ENCODE measurements around the gene ZMYND19.
A peak's percentile ranks its signal among the peaks of the same experiment; 100 is the strongest.

ZMYND19 gene

DNA sequence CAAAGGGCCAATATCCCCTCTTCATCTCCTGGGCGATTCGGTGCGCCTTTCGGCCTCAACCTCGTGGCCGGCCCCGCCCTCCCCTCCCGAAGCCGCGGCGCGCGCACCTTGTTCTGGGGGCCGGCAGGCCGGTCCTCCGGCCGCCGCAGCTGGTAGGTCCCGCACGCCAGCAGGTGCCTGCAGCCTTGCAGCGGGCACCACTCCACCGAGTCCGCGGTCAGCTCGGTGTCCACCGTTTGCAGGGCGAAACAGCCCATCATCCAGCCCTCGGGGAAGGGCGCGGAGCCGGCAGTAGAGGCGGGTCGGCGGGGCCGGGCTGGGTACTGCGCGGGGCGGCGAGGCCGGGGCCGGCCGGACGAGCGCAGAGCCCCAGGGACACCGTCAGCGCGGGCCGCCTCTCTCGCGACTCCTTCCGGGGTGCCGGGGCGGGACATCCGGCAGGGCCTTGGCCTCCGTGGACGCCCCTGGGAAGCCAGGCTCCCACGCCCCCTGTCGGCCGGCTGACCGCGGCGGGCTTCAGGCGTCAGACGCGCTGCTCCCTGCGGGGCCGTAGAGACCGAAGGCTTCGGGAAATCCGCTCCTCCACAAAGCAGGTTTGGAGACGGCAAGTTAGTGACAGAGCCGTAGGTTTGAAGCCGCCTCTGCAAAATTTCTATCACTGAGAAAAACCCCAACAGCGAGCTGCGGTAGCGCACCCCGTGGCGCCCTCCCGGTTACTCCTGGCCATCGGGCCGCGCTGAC lies 11.6 kb downstream of the ZMYND19 start, which contains the start of gene DPH7:
Gene DPH7 (minus strand): TSS at position 408 of the 741 bp plus-strand sequence. CDS start 148 bp downstream, at position 260.
- no peaks in the 10 kb centered on the region for H3K9me3 ChIP-seq (ENCODE audit: control insufficient read depth, insufficient read depth, low read depth, low read length)
- H3K36me3 ChIP-seq (ENCODE audit: control insufficient read depth in 2 of 2, insufficient read depth in 1 of 2, low read length in 2 of 2), result peaks cover 8 to 75% of the 10 kb centered on the region in 2 experiments; a peak in 2 of 3 replicates
- peak within 1 kb of the TSS; percentile 84 for H3K27ac ChIP-seq (ENCODE audit: extremely low read depth, low read depth, low read length)
- POLR2A ChIA-PET, result interaction anchor here (0.5 to 5.7 kb wide), 7 partner anchors 9 to 102 kb away, joined by 3 to 28 read pairs (median 7); partner anchors contain the start of genes ARRDC1, MRPL41 and ZMYND19
- CTCF ChIA-PET, result interaction anchor here (0.6 to 2.5 kb wide), 16 partner anchors 9 to 342 kb away, joined by 3 to 24 read pairs (median 4); partner anchors contain the start of genes EHMT1 and ZMYND19
- peak within 1 kb of the TSS; percentile 95 for H3K4me3 ChIP-seq (ENCODE audit: low read depth, low read length)
- no peaks in the 10 kb centered on the region; the same call in 1 of the 2 replicates for H3K4me1 ChIP-seq (ENCODE audit: control insufficient read depth, insufficient read depth, low read length)
- TF ChIP-seq MZF1 (tag by site-specific recombination; IDR thresholded peaks at IDR 0.05; ENCODE audit: borderline replicate concordance) (peak; percentile 76; the same call in 1 of the 2 replicates), GLIS1 (tag by site-specific recombination; IDR thresholded peaks at IDR 0.05) (peak; percentile 53), ZNF211 (tag by site-specific recombination; IDR thresholded peaks at IDR 0.05; ENCODE audit: low read depth) (no peak), ZNF530 (tag by site-specific recombination; IDR thresholded peaks at IDR 0.05; ENCODE audit: low read depth) (no peak), OSR2 (tag by site-specific recombination; IDR thresholded peaks at IDR 0.05) (no peak), INSM2 (tag by site-specific recombination; IDR thresholded peaks at IDR 0.05) (0 out of 2 replicates have a peak, but pooled peaks have one; percentile 34), ZNF214 (tag by site-specific recombination; IDR thresholded peaks at IDR 0.05; ENCODE audit: borderline replicate concordance) (no peak), ZBTB8A (tag by site-specific recombination; IDR thresholded peaks at IDR 0.05) (peak; percentile 74), BCL11B (tag by site-specific recombination; IDR thresholded peaks at IDR 0.05; ENCODE audit: low read depth) (peak; percentile 59; the same call in 1 of the 2 replicates), GLI4 (tag by site-specific recombination; IDR thresholded peaks at IDR 0.05) (no peak), ZNF391 (tag by site-specific recombination; IDR thresholded peaks at IDR 0.05; ENCODE audit: borderline replicate concordance, low read depth) (peak; percentile 79; the same call in 1 of the 2 replicates), ZSCAN30 (tag by site-specific recombination; IDR thresholded peaks at IDR 0.05) (peak; percentile 97), ZNF624 (tag by site-specific recombination; IDR thresholded peaks at IDR 0.05) (no peak), ZNF510 (tag by site-specific recombination; IDR thresholded peaks at IDR 0.05; ENCODE audit: insufficient replicate concordance) (no peak), ZNF707 (tag by site-specific recombination; IDR thresholded peaks at IDR 0.05) (no peak), ZNF223 (tag by site-specific recombination; IDR thresholded peaks at IDR 0.05) (no peak), REPIN1 (tag by site-specific recombination; IDR thresholded peaks at IDR 0.05; ENCODE audit: low read depth) (no peak), ZNF221 (tag by site-specific recombination; IDR thresholded peaks at IDR 0.05; ENCODE audit: borderline replicate concordance) (no peak), ZNF37A (tag by site-specific recombination; IDR thresholded peaks at IDR 0.05) (no peak), KLF9 (tag by site-specific recombination; IDR thresholded peaks at IDR 0.05; ENCODE audit: low read depth) (peak; percentile 74; the same call in 1 of the 2 replicates), ZNF366 (tag by site-specific recombination; conservative IDR thresholded peaks at IDR 0.05) (no peak), CTCF (tag by site-specific recombination; IDR thresholded peaks at IDR 0.05) (peak; percentile 97)
- TF ChIP-seq, protein P1, sequence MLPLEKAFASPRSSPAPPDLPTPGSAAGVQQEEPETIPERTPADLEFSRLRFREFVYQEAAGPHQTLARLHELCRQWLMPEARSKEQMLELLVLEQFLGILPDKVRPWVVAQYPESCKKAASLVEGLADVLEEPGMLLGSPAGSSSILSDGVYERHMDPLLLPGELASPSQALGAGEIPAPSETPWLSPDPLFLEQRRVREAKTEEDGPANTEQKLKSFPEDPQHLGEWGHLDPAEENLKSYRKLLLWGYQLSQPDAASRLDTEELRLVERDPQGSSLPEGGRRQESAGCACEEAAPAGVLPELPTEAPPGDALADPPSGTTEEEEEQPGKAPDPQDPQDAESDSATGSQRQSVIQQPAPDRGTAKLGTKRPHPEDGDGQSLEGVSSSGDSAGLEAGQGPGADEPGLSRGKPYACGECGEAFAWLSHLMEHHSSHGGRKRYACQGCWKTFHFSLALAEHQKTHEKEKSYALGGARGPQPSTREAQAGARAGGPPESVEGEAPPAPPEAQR (tag by site-specific recombination; IDR thresholded peaks at IDR 0.05), result peak; percentile 30; the same call in 1 of the 2 replicates
- TF ChIP-seq, protein P2, sequence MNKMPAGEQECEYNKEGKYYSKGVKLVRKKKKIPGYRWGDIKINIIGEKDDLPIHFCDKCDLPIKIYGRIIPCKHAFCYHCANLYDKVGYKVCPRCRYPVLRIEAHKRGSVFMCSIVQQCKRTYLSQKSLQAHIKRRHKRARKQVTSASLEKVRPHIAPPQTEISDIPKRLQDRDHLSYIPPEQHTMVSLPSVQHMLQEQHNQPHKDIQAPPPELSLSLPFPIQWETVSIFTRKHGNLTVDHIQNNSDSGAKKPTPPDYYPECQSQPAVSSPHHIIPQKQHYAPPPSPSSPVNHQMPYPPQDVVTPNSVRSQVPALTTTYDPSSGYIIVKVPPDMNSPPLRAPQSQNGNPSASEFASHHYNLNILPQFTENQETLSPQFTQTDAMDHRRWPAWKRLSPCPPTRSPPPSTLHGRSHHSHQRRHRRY (tag by site-specific recombination; IDR thresholded peaks at IDR 0.05), result no peak
- TF ChIP-seq, protein P3, sequence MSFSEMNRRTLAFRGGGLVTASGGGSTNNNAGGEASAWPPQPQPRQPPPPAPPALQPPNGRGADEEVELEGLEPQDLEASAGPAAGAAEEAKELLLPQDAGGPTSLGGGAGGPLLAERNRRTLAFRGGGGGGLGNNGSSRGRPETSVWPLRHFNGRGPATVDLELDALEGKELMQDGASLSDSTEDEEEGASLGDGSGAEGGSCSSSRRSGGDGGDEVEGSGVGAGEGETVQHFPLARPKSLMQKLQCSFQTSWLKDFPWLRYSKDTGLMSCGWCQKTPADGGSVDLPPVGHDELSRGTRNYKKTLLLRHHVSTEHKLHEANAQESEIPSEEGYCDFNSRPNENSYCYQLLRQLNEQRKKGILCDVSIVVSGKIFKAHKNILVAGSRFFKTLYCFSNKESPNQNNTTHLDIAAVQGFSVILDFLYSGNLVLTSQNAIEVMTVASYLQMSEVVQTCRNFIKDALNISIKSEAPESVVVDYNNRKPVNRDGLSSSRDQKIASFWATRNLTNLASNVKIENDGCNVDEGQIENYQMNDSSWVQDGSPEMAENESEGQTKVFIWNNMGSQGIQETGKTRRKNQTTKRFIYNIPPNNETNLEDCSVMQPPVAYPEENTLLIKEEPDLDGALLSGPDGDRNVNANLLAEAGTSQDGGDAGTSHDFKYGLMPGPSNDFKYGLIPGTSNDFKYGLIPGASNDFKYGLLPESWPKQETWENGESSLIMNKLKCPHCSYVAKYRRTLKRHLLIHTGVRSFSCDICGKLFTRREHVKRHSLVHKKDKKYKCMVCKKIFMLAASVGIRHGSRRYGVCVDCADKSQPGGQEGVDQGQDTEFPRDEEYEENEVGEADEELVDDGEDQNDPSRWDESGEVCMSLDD (tag by site-specific recombination; IDR thresholded peaks at IDR 0.05), result no peak
- TF ChIP-seq, protein P4, sequence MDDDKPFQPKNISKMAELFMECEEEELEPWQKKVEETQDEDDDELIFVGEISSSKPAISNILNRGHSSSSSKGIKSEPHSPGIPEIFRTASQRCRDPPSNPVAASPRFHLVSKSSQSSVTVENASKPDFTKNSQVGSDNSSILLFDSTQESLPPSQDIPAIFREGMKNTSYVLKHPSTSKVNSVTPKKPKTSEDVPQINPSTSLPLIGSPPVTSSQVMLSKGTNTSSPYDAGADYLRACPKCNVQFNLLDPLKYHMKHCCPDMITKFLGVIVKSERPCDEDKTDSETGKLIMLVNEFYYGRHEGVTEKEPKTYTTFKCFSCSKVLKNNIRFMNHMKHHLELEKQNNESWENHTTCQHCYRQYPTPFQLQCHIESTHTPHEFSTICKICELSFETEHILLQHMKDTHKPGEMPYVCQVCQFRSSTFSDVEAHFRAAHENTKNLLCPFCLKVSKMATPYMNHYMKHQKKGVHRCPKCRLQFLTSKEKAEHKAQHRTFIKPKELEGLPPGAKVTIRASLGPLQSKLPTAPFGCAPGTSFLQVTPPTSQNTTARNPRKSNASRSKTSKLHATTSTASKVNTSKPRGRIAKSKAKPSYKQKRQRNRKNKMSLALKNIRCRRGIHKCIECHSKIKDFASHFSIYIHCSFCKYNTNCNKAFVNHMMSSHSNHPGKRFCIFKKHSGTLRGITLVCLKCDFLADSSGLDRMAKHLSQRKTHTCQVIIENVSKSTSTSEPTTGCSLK (tag by site-specific recombination; IDR thresholded peaks at IDR 0.05), result no peak

Measured in HEK293 (cell line).